Effector memory CD4-positive, alpha-beta T cell (primary cell): ENCODE data around the gene MYO1F.

Source experiments
- DNase-seq, 3 donors: peaks; one replicate each; pipeline ENCODE4 v3.0.0-alpha.2; 2020
- H3K27ac ChIP-seq: 2 replicates; pipeline ENCODE4 v1.7.0; 2013; ENCODE audit warnings: mild to moderate bottlenecking, low read length, moderate library complexity; ENCODE audit not compliant: insufficient read depth, poor library complexity, severe bottlenecking
- H3K27me3 ChIP-seq: replicated peaks from 2 replicates; pipeline ENCODE4 v1.7.0; 2013; ENCODE audit warnings: mild to moderate bottlenecking, low read length; ENCODE audit not compliant: insufficient read depth, control insufficient read depth, poor library complexity, severe bottlenecking
- H3K36me3 ChIP-seq: 2 replicates; pipeline ENCODE4 v1.7.0; 2013; ENCODE audit warnings: mild to moderate bottlenecking, low read length, moderate library complexity; ENCODE audit not compliant: control insufficient read depth, insufficient read depth
- H3K4me1 ChIP-seq: 2 replicates; pipeline ENCODE4 v1.7.0; 2013; ENCODE audit warnings: low read length, mild to moderate bottlenecking; ENCODE audit not compliant: control insufficient read depth, insufficient read depth, poor library complexity, severe bottlenecking
- H3K4me3 ChIP-seq: 2 replicates; pipeline ENCODE4 v1.7.0; 2013; ENCODE audit warnings: low read length, low read depth, mild to moderate bottlenecking; ENCODE audit not compliant: insufficient read depth, poor library complexity, severe bottlenecking
- H3K9me3 ChIP-seq: 2 replicates; pipeline ENCODE4 v1.7.0; 2013; ENCODE audit warnings: mild to moderate bottlenecking, low read length, moderate library complexity; ENCODE audit not compliant: control insufficient read depth

Gene MYO1F

DNA sequence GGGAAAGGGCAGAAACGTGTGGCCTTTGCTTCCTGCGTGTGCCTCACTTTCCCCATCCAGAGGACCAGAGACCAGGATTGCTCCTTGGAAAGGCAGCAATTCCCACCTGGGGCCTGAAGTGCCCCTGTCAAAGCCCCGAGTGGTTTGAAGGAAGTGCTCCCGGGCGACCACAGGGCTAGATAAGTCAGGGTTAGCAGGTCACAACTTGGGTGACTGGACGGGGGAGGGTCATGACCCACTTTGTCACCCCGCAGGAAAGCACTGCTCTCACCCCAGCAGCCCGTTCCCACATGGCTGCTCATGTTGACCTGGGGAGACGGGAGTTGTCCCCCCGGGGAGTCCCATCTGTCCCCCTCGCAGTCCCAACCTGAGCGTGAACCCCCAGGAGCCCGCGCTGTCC is 75.3 kb downstream of the MYO1F start:
- no peak for DNase-seq
- Histone ChIP-seq H3K9me3 (no peaks in the 10 kb centered on the region), H3K36me3 (no peaks in the 10 kb centered on the region), H3K27ac (no peak overlapping the region), H3K27me3 (no peaks in the 10 kb centered on the region), H3K4me3 (no peak overlapping the region), H3K4me1 (peaks cover 3% of the 10 kb centered on the region)

- Histone ChIP-seq H3K4me1 (peaks cover 3% of the 10 kb centered on the region), H3K27ac (no peak overlapping the region), H3K4me3 (no peak overlapping the region), H3K27me3 (no peaks in the 10 kb centered on the region), H3K9me3 (no peaks in the 10 kb centered on the region), H3K36me3 (no peaks in the 10 kb centered on the region)
- DNase-seq = no peak
Measured at GRCh38 chr19:8501516-8501915, 75.7 kb downstream of the MYO1F start.

DNA sequence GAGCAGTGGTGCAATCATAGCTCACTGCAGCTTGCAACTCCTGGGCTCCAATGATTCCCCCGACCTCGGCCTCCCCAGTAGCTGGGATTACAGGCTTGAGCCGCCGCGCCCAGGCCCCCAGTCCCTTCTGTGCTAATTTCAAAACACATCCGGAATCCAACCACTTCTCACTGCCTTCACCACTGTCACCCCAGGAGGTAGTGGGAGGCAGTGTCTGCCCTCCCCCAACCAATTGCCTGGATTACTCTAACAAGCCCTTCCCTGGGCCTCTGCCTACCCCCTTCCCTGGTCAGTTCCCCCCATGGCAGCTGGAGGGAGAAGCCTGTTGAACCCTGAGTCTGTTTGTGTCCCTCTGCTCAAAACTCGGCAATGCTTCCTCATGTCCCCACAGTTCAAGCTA is 77.1 kb downstream of the MYO1F start:
- Histone ChIP-seq H3K4me1 (peaks cover 3% of the 10 kb centered on the region), H3K27ac (no peak overlapping the region), H3K36me3 (no peaks in the 10 kb centered on the region), H3K9me3 (no peaks in the 10 kb centered on the region), H3K4me3 (no peak overlapping the region), H3K27me3 (no peaks in the 10 kb centered on the region)
- no peak for DNase-seq

DNA sequence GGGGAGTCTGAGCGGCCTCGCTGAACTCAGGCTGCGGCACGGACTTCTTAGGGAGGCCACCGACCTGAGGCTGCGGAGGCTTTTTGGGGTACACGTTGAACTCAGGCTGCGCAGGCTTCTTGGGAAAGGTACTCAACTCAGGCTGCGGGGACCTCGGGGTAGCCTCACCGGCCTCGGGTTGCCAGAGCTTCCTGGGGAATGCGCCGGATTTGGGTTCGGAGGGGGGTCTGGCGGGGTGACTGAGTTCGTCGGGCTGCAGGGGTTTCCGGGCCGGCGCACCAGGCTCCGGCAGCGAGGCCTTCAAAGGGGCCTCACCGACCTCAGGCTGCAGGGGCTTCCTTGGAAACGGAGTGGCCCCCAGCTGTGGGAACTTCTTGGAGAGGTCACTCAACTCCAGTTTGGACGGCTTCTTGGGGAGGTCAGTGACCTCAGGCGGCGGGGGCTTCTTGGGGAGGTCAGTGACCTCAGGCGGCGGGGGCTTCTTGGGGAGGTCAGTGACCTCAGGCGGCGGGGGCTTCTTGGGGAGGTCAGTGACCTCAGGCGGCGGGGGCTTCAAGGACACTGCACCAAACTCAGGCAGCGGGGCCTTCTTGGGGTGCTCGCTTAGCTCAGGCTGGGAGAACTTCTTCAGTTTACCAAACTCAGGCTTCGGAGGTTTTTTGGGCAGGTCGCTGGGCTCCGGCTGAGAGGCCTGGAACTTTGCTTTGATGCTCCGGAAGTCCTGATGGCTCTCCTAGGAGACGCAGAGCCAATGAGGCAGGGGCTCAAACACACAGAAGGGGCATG is 78.0 kb downstream of the MYO1F start:
- no peak for DNase-seq
- Histone ChIP-seq H3K27me3 (no peaks in the 10 kb centered on the region), H3K4me1 (peaks cover 5% of the 10 kb centered on the region), H3K9me3 (no peaks in the 10 kb centered on the region), H3K4me3 (no peak overlapping the region), H3K27ac (no peak overlapping the region), H3K36me3 (no peaks in the 10 kb centered on the region)

GRCh38 chr19:8498295-8498694 is 78.9 kb downstream of the MYO1F start:
- H3K36me3 ChIP-seq = no peaks in the 10 kb centered on the region
- H3K4me3 ChIP-seq = no peak overlapping the region
- no peak overlapping the region for H3K27ac ChIP-seq
- peaks cover 7% of the 10 kb centered on the region for H3K4me1 ChIP-seq
- H3K27me3 ChIP-seq = no peaks in the 10 kb centered on the region
- H3K9me3 ChIP-seq = no peaks in the 10 kb centered on the region
- DNase-seq = no peak

DNA sequence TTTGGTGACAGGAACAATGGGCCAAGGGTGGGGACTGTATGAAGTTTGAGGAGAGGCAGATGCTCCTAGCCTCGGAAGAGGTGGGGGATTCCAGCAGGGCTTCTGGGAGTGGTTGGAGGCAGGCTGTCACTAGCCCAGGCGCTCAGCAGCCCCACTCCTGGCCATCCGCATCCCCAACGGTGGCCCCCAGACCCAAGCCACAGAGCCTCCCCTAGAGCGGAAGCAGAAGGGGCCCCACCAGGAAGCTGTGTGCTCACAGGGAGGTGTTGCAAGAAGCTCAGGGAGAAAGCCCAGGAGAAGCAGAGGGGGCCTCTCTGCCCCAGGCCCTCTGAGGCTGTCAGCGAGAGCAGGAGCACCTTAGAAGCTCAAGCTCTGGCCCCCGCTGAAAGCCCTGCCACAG is 83.1 kb downstream of the MYO1F start:
- Histone ChIP-seq H3K4me3 (no peak overlapping the region), H3K27me3 (no peaks in the 10 kb centered on the region), H3K9me3 (no peaks in the 10 kb centered on the region), H3K27ac (no peak overlapping the region), H3K36me3 (peaks cover 4% of the 10 kb centered on the region), H3K4me1 (peaks cover 4% of the 10 kb centered on the region)
- DNase-seq = no peak

- Histone ChIP-seq H3K9me3 (no peaks in the 10 kb centered on the region), H3K27me3 (no peaks in the 10 kb centered on the region), H3K4me1 (peaks cover 14% of the 10 kb centered on the region), H3K4me3 (no peak overlapping the region), H3K36me3 (peaks cover 26% of the 10 kb centered on the region), H3K27ac (no peak overlapping the region)
- no peak for DNase-seq
Measured at GRCh38 chr19:8491574-8491973, 85.7 kb downstream of the MYO1F start.

DNA sequence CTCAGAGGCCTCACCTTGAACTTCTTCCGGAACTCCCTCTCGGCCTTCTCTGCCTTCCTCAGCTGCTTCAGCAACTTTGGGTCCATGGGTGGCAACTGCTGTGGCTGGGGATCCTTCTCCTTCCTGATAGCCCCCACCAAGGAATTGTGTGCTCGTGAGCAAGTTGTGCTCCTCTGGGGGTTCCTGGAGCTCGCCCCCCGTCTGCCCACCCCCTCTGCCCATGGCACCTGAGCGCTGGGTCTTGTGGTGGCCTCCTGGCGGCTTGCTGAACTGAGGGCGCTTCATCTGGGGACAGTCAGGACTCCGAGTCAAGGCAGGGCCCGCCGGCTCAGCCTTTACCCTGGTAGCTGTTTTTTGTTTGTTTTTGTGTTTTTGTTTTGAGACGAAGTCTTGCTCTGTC is 86.4 kb downstream of the MYO1F start:
- DNase-seq = no peak
- peaks cover 33% of the 10 kb centered on the region for H3K36me3 ChIP-seq
- no peaks in the 10 kb centered on the region for H3K9me3 ChIP-seq
- no peaks in the 10 kb centered on the region for H3K27me3 ChIP-seq
- H3K4me1 ChIP-seq = peaks cover 21% of the 10 kb centered on the region
- H3K4me3 ChIP-seq = no peak overlapping the region
- no peak overlapping the region for H3K27ac ChIP-seq

DNA sequence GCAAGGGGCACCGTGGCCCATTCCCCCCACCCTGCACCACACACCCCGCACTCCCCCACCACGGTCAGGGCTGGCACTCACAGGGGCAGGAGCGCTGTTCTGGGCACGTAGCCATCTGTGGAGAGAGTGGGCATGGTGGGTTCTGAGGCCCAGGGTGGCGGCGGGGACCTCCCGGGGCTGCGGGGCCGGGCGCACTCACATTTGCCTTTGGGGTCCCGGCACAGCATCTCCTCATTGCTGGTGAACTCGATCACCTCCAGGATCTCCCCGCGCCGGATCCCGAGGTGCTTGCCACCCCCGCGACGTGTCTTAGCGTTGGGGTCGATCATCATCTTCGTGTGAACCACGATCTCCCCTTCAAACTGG is 86.9 kb downstream of the MYO1F start:
- Histone ChIP-seq H3K27me3 (no peaks in the 10 kb centered on the region), H3K4me3 (no peak overlapping the region), H3K27ac (no peak overlapping the region), H3K4me1 (peaks cover 25% of the 10 kb centered on the region), H3K36me3 (peaks cover 38% of the 10 kb centered on the region), H3K9me3 (no peaks in the 10 kb centered on the region)
- DNase-seq = no peak

DNA sequence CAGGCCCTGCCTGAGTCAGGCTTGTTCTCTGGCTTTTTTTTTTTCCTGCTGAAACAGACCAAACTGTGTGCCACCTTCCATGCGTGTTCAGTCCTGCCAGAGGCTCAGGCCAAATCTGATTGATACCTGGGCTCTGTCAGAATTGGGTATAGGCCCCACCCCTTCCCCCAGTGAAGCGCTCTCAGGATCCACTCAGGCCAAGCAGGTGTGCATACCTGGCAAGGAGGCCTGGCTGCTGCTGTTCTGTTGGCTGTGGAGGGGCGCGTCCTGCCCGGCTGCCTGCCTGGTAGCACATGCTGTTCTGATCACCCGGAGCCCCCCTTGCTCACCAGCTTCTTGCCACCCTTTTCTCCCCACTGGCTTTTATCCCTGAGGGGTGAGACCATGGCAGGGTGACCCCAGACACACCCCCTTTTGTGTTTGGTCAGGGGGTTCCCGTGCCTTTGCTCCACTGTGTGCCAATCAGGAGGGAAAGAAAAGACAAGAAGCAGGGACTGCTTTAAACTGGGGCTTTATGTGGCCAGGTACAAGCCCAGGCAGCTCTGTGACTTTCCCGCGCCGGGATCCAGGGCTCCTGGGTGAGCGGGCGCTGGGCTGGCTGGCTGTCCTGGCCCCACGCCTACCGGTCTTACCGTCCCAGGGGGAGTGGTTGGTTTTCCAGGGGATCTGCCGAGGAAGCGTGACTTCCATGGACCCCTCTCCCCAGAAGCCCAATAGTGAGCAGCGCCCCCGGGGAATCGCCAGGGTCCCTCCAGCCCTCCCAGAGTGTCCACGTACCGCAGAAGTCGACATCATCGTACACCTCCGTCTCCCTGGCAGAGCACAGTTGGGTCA is 87.5 kb downstream of the MYO1F start:
- Histone ChIP-seq H3K27me3 (no peaks in the 10 kb centered on the region), H3K4me3 (no peak overlapping the region), H3K27ac (no peak overlapping the region), H3K9me3 (no peaks in the 10 kb centered on the region), H3K36me3 (peaks cover 44% of the 10 kb centered on the region), H3K4me1 (peaks cover 25% of the 10 kb centered on the region)
- DNase-seq = no peak
